Type B pancreatic cell (in vitro differentiated cells): ENCODE measurements around the gene ITPR3. TPM values are rescaled to one million over a fixed set of nuclear protein-coding genes. Genes with fewer than 3 reads are reported as not detected.
A peak's percentile ranks its signal among the peaks of the same experiment; 100 is the strongest.

Source experiments
- DNase-seq: peaks from one replicate; pipeline ENCODE4 v3.0.0; 2021; ENCODE audit warnings: mixed read lengths; ENCODE audit not compliant: unreplicated experiment; ENCODE audit errors: extremely low spot score
- H3K27ac Mint-ChIP-seq: 2 replicates; pipeline ENCODE4 v1.8.0; 2021; ENCODE audit warnings: mild to moderate bottlenecking, mixed read lengths
- H3K27me3 Mint-ChIP-seq: 2 replicates; pipeline ENCODE4 v1.8.0; 2021; ENCODE audit warnings: mixed read lengths
- H3K36me3 Mint-ChIP-seq: 2 replicates; pipeline ENCODE4 v1.8.0; 2021; ENCODE audit warnings: mixed read lengths
- H3K4me1 Mint-ChIP-seq: one replicate; pipeline ENCODE4 v1.8.0; 2021; ENCODE audit warnings: mixed read lengths; ENCODE audit not compliant: unreplicated experiment
- H3K4me3 Mint-ChIP-seq: 2 replicates; pipeline ENCODE4 v1.8.0; 2021; ENCODE audit warnings: mild to moderate bottlenecking, mixed read lengths
- H3K9me3 Mint-ChIP-seq: 2 replicates; pipeline ENCODE4 v1.8.0; 2021; ENCODE audit warnings: mixed read lengths
- total RNA-seq: library from RNA; stranded (reverse); gene quantifications from 2 replicates; pipeline ENCODE4 v1.2.1, GENCODE V29; 2021; ENCODE audit warnings: low replicate concordance
- TF ChIP-seq, protein P1 (sequence below): fragments of 200-600 bp; sonication (generic); conservative IDR thresholded peaks from 2 replicates; pipeline ENCODE4 v1.5.0; 2021; ENCODE audit warnings: antibody characterized with exemption, mild to moderate bottlenecking

The ITPR3 gene
- total RNA-seq, 1 donor from 2014 or later, result 24.6 TPM

DNA sequence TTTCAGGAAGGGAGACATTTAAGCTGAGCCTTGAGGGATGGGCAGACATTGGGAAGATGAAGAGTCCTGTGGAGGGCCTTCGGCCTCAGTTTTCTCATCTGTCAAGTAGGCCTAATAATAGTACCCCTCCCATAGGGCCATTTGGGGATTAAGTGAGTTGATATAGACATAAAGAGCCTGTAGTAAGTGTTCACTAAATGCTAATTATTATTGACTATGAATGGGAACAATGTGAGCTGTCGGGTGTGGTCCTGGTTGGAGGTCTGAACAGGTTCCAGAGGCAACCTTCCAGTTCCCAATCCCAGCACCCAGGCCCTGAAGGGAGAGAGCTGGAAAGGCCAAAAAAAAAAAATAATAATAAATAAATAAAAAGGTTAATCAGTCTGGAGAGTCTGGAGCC is 14.5 kb upstream of the ITPR3 start:
- no peak overlapping the region for H3K4me3 Mint-ChIP-seq
- no peaks in the 10 kb centered on the region for H3K27me3 Mint-ChIP-seq
- H3K27ac Mint-ChIP-seq, result no peak overlapping the region
- DNase-seq, result no peak
- TF ChIP-seq, protein P1, sequence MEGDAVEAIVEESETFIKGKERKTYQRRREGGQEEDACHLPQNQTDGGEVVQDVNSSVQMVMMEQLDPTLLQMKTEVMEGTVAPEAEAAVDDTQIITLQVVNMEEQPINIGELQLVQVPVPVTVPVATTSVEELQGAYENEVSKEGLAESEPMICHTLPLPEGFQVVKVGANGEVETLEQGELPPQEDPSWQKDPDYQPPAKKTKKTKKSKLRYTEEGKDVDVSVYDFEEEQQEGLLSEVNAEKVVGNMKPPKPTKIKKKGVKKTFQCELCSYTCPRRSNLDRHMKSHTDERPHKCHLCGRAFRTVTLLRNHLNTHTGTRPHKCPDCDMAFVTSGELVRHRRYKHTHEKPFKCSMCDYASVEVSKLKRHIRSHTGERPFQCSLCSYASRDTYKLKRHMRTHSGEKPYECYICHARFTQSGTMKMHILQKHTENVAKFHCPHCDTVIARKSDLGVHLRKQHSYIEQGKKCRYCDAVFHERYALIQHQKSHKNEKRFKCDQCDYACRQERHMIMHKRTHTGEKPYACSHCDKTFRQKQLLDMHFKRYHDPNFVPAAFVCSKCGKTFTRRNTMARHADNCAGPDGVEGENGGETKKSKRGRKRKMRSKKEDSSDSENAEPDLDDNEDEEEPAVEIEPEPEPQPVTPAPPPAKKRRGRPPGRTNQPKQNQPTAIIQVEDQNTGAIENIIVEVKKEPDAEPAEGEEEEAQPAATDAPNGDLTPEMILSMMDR, result no peak
- H3K36me3 Mint-ChIP-seq, result no peaks in the 10 kb centered on the region
- peaks cover 27% of the 10 kb centered on the region for H3K4me1 Mint-ChIP-seq
- H3K9me3 Mint-ChIP-seq, result peaks cover 7% of the 10 kb centered on the region

DNA sequence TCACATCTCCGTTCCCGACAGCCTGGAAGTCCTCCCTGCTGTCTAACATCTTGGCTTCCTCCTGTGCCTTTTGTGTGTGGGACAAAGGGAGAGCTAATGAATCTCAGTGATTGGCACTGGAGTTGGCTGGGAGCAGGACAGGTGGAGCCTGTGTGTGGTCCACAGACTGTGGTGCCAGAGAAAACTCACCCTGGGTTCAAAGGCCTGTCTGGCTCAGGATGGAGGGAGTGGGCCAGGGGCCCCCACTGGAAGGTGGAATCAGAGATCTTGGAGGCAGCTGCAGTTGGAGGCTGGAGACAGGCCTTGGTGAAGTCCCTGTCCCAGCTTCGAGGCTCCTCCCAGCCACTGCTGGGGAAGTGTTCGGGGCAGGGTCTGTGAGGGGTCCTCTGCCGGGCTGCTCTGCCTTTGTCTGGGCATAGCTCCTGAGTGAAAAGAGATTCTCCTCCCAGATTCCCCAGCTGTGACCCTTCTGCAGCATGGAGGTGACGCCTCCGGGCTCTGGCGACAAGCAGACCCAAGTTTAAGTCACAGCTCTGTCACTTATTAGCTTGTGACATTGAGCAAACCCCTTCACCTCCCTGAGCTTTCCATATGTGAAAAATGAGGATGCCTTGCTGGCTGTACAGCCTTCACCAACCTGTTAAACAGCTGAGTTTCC is 13.9 kb upstream of the ITPR3 start:
- Mint-ChIP-seq H3K27me3 (no peaks in the 10 kb centered on the region), H3K9me3 (peaks cover 7% of the 10 kb centered on the region), H3K4me1 (peaks cover 27% of the 10 kb centered on the region), H3K36me3 (no peaks in the 10 kb centered on the region), H3K4me3 (no peak overlapping the region), H3K27ac (no peak overlapping the region)
- TF ChIP-seq, protein P1, result no peak
- no peak for DNase-seq

DNA sequence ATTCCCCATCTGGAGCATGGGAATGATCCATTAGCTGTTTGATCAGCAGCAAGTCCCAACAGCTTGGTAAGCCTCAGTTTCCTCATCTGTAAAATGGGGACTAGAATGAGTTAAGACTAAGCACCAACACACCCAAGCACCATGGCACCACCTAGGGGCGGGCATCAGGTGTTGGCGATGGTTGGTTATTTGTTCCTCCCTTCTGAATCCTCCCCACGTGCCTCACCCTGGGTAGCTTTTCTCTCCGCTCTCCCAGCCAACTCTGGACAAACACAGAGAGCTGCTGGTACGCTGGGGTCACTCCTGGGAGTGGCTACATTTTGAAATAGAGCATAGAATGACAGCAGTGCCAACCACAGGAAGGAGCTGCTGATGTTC is 13.3 kb upstream of the ITPR3 start:
- Mint-ChIP-seq H3K27ac (no peak overlapping the region), H3K4me3 (no peak overlapping the region), H3K27me3 (no peaks in the 10 kb centered on the region), H3K4me1 (peaks cover 27% of the 10 kb centered on the region), H3K36me3 (no peaks in the 10 kb centered on the region), H3K9me3 (peaks cover 7% of the 10 kb centered on the region)
- DNase-seq, result no peak
- TF ChIP-seq, protein P1, result no peak

DNA sequence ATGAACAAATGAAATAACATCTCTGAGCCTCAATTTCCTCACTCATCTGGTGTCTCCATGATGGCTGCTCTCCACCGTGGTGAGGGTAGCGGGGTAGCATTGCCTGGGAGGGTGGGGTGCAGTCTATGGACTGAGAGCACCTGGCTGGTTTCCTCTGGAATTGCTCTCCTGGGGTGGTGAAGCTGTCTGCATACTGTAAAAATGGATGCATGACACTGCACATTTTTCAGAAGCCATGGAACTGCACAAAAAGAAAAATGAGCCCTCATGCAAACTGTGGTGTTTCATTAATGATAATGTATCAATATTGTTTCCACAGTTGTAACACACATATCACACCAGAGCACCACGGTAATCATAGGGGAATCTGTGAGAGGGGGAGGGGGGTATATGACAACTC is 12.1 kb upstream of the ITPR3 start:
- TF ChIP-seq, protein P1, result no peak
- no peak for DNase-seq
- peaks cover 27% of the 10 kb centered on the region for H3K4me1 Mint-ChIP-seq
- peaks cover 4% of the 10 kb centered on the region for H3K27me3 Mint-ChIP-seq
- peaks cover 7% of the 10 kb centered on the region for H3K9me3 Mint-ChIP-seq
- H3K36me3 Mint-ChIP-seq, result no peaks in the 10 kb centered on the region
- H3K4me3 Mint-ChIP-seq, result no peak overlapping the region
- peak overlapping the region; percentile 68 for H3K27ac Mint-ChIP-seq

DNA sequence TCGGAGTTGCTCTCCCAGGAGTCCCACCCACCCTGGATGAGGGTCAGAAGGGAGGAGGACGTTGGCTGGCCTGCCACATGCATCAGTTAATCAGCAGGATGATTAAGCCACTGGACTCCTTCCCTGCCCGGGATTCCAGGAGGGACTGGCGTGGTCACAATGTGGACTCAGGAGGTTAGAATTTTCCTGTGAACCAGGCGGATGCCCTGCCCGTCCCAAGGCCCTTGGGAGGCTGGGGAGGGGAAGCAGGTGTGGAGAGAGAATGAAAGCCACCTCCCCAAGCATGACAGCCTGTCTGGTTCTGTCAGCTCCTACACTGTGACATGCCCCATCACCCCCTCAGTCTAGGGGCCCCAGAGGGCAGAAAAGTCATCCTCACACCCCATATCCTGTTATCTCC is 11.6 kb upstream of the ITPR3 start:
- no peaks in the 10 kb centered on the region for H3K36me3 Mint-ChIP-seq

More for the DNA sequence above, 11.6 kb upstream of the ITPR3 start:
- DNase-seq, result no peak
- Mint-ChIP-seq H3K27me3 (peaks cover 4% of the 10 kb centered on the region), H3K4me1 (peaks cover 27% of the 10 kb centered on the region), H3K9me3 (peaks cover 7% of the 10 kb centered on the region), H3K27ac (peak overlapping the region; percentile 82), H3K4me3 (no peak overlapping the region)
- TF ChIP-seq, protein P1, result no peak
